HEK293T (cell line): ENCODE data around the gene ZNF277.
A peak's percentile ranks its signal among the peaks of the same experiment; 100 is the strongest.

ENCODE experiments used
- CTCF ChIA-PET: fragments of 350-600 bp; formaldehyde crosslinking; extraction: SDS; loops from one replicate; lab custom pipeline; 2021; ENCODE audit warnings: antibody characterized with exemption, inconsistent platforms; lab: Yijun Ruan, JAX
- POLR2A ChIA-PET: fragments of 350-600 bp; formaldehyde crosslinking; extraction: SDS; loops from one replicate; lab custom pipeline; 2020; ENCODE audit warnings: antibody characterized with exemption, inconsistent platforms; lab: Yijun Ruan, JAX
- DNase-seq: peaks from one replicate; pipeline ENCODE4 v3.0.0; 2012; ENCODE audit warnings: mixed read lengths; ENCODE audit errors: extremely low spot score
- ARNT ChIP-seq: fragments of 450-650 bp; IDR thresholded peaks from 2 replicates; pipeline ENCODE4 v1.6.1; 2017; ENCODE audit warnings: mild to moderate bottlenecking
- BHLHE40 ChIP-seq: fragments of 450-650 bp; IDR thresholded peaks from 2 replicates; pipeline ENCODE4 v1.6.1; 2016; ENCODE audit warnings: mild to moderate bottlenecking, moderate library complexity, borderline replicate concordance
- CTBP1 ChIP-seq: fragments of 450-650 bp; IDR thresholded peaks from 2 replicates; pipeline ENCODE4 v1.6.1; 2016; ENCODE audit warnings: borderline replicate concordance
- ELF4 ChIP-seq: fragments of 450-650 bp; IDR thresholded peaks from 2 replicates; pipeline ENCODE4 v1.6.1; 2017; ENCODE audit warnings: antibody characterized with exemption
- FOXA1 ChIP-seq: fragments of 450-650 bp; IDR thresholded peaks from 2 replicates; pipeline ENCODE4 v1.6.1; 2016; ENCODE audit warnings: mild to moderate bottlenecking
- FOXK2 ChIP-seq: fragments of 450-650 bp; IDR thresholded peaks from 2 replicates; pipeline ENCODE4 v1.6.1; 2016; ENCODE audit warnings: mild to moderate bottlenecking
- FOXM1 ChIP-seq: fragments of 450-650 bp; IDR thresholded peaks from 2 replicates; pipeline ENCODE4 v1.6.1; 2017; ENCODE audit warnings: mild to moderate bottlenecking, borderline replicate concordance
- HDGF ChIP-seq: fragments of 450-650 bp; IDR thresholded peaks from 2 replicates; pipeline ENCODE4 v1.6.1; 2017; ENCODE audit warnings: antibody characterized with exemption, borderline replicate concordance
- L3MBTL2 ChIP-seq: fragments of 450-650 bp; conservative IDR thresholded peaks from 2 replicates; pipeline ENCODE4 v1.6.1; 2016; ENCODE audit warnings: mild to moderate bottlenecking
- LEF1 ChIP-seq: fragments of 450-650 bp; IDR thresholded peaks from 2 replicates; pipeline ENCODE4 v1.6.1; 2017; ENCODE audit warnings: mild to moderate bottlenecking, borderline replicate concordance
- NFRKB ChIP-seq: fragments of 450-650 bp; IDR thresholded peaks from 2 replicates; pipeline ENCODE4 v1.6.1; 2016; ENCODE audit warnings: mild to moderate bottlenecking, moderate library complexity
- SP1 ChIP-seq: fragments of 450-650 bp; IDR thresholded peaks from 2 replicates; pipeline ENCODE4 v1.6.1; 2017
- SUZ12 ChIP-seq: fragments of 450-650 bp; IDR thresholded peaks from 2 replicates; pipeline ENCODE4 v1.6.1; 2016; ENCODE audit warnings: mild to moderate bottlenecking
- TARDBP ChIP-seq: fragments of 450-650 bp; IDR thresholded peaks from 2 replicates; pipeline ENCODE4 v1.6.1; 2016
- ZNF384 ChIP-seq: fragments of 450-650 bp; IDR thresholded peaks from 2 replicates; pipeline ENCODE4 v1.6.1; 2016
- TF ChIP-seq, protein P1 (sequence below): fragments of 450-650 bp; IDR thresholded peaks from 2 replicates; pipeline ENCODE4 v1.6.1; 2016

The ZNF277 gene, protein sequence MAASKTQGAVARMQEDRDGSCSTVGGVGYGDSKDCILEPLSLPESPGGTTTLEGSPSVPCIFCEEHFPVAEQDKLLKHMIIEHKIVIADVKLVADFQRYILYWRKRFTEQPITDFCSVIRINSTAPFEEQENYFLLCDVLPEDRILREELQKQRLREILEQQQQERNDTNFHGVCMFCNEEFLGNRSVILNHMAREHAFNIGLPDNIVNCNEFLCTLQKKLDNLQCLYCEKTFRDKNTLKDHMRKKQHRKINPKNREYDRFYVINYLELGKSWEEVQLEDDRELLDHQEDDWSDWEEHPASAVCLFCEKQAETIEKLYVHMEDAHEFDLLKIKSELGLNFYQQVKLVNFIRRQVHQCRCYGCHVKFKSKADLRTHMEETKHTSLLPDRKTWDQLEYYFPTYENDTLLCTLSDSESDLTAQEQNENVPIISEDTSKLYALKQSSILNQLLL

DNA sequence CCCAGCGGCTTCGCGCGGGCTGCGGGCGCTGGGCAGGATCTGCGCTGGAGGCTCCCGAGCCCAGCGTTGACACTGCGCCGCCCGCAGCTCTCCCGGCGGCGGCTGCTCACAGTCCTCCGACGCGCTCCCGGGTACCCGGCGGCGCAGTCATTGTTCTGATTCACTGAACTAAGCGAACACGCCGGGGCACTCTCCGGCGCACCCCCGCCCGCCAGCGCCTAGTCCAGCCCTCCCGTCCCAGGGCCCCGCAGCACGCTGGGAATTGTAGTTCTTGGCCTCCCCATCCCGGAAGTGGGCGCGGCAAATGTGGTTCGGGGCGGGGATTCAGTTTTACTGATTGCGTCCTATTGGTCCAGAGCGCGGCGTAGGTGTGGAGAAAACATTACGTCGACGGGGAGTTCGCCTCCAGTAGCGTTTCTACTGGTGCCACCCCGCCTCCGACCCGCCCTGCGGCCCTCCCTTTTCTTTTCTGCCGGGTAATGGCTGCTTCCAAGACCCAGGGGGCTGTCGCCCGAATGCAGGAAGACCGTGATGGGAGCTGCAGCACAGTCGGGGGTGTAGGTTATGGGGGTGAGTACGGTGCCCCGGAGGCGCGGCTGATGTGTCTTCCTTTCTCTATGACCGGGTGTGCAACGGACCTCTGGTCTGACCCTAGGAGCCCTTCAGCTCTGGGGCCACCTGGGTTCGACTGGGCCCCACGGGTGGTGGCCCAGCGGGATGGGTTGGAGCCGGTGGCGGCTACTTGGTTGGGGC lies at the start of gene ZNF277, which contains the start of gene DOCK4:
Gene ZNF277, plus strand, starts transcription at position 458 of the 753 bp plus-strand sequence. Its CDS starts 22 bp downstream, at position 480.
Gene DOCK4, minus strand, starts transcription at position 162 of the 753 bp plus-strand sequence. CDS start 261 bp downstream, outside the sequence.
- ChIA-PET POLR2A (interaction anchor here (0.8 to 1.6 kb wide), 8 partner anchors 15 to 244 kb away, joined by 3 to 8 read pairs (median 4); partner anchors contain the start of gene IFRD1), CTCF (interaction anchor here (1.2 kb wide), 1 partner anchor 27 kb away, joined by 3 read pairs; no protein-coding TSS in a partner anchor)
- peak; percentile 93 for DNase-seq
- 0 out of 2 replicates have a peak, but pooled peaks have one; percentile 12 for TF ChIP-seq HDGF
- no peak for TF ChIP-seq FOXK2
- peak; percentile 96 for TF ChIP-seq ELF4
- no peak for TF ChIP-seq ZNF384

DNA sequence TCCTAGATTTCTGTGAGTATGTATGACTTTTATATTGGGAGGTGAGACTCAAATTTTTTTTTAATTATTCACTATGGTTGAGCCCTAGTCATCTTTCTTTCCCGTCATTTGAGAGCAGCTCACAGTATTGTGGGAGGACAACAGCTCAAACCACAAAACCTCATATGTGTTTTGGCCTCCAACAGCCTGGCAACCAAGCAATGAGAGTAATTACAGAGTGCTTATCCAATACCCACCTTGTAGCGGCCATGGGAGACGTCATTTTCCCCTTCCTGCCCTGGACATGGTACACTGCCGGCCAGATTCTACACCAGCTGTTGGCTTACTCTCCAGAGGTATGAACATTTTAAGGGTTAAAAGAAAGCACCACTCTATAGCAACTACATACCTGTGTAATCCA lies 49.4 kb upstream of the ZNF277 start:
- no peak for TF ChIP-seq L3MBTL2
- TF ChIP-seq, protein P1, sequence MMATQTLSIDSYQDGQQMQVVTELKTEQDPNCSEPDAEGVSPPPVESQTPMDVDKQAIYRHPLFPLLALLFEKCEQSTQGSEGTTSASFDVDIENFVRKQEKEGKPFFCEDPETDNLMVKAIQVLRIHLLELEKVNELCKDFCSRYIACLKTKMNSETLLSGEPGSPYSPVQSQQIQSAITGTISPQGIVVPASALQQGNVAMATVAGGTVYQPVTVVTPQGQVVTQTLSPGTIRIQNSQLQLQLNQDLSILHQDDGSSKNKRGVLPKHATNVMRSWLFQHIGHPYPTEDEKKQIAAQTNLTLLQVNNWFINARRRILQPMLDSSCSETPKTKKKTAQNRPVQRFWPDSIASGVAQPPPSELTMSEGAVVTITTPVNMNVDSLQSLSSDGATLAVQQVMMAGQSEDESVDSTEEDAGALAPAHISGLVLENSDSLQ, result no peak
- TF ChIP-seq ELF4, result no peak
- TF ChIP-seq LEF1, result no peak
- TF ChIP-seq ARNT, result no peak
- no peak for TF ChIP-seq BHLHE40
- TF ChIP-seq FOXK2, result no peak
- TF ChIP-seq FOXM1, result no peak
- TF ChIP-seq NFRKB, result no peak
- no peak for TF ChIP-seq FOXA1
- TF ChIP-seq CTBP1, result no peak
- TF ChIP-seq SP1, result no peak
- no peak for TF ChIP-seq TARDBP
- TF ChIP-seq SUZ12, result no peak
- no peak for TF ChIP-seq HDGF
- ChIA-PET CTCF (no interaction called here), POLR2A (interaction anchor here (1.5 kb wide), 1 partner anchor 293 kb away, joined by 3 read pairs; the partner anchor contains the start of gene IFRD1)
- no peak for DNase-seq

DNA sequence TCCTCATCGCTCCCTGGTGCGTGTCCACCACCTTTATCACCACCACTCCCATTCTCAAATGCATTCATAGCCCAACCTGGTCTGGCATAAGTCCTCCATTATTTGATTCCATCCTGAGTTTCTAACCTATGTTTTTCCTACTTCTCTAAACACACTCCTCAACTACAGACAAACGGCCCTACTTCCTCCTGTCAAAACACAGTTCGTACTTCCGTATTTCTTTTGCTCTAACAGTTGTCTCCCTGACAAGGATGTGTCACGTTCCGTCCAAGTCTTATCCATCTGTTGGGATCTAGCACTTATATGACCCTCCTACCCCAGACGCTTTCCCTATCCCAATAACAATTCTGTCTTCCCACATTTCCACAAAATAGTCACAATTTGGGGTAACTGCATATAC lies 47.1 kb upstream of the ZNF277 start:
- TF ChIP-seq, protein P1, result no peak
- TF ChIP-seq BHLHE40 (no peak), FOXK2 (no peak), L3MBTL2 (no peak), CTBP1 (no peak), LEF1 (no peak), ARNT (no peak)
- ChIA-PET CTCF (interaction anchor here (0.6 kb wide), 1 partner anchor 270 kb away, joined by 3 read pairs; no protein-coding TSS in a partner anchor), POLR2A (no interaction called here)
- no peak for DNase-seq

DNA sequence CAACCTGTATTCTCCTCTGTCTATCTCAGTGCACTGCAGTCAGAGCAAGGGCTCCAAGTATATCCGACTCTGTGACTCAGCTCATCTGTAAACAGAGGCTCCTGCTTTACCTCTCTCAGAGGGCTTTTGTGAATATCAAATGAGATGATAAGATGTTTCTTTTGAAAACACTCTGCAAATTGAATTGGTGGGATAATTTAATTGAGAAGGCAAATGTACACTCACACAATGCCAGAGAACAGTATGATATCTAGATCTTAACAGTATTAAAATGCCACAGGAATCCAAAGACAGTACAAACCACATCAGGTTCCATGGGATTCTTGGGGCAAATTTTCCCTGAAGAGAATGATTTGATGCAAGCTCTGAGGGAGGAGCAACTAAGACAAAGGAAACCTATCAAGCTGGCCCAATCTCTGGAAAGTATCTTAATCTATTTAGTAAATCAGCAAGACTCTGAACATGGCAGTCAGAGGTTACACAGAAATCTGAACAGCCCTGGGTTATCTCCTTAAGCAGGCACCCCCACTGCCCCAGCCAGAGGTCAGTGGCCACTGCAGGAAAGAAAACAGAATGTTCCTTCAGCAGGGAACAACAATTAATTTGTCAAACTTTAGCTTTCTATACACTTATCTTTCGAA lies 46.2 kb upstream of the ZNF277 start:
- POLR2A ChIA-PET, result no interaction called here
- CTCF ChIA-PET, result interaction anchor here (0.6 kb wide), 1 partner anchor 270 kb away, joined by 3 read pairs; no protein-coding TSS in a partner anchor
- DNase-seq, result no peak
- TF ChIP-seq ARNT, result no peak

DNA sequence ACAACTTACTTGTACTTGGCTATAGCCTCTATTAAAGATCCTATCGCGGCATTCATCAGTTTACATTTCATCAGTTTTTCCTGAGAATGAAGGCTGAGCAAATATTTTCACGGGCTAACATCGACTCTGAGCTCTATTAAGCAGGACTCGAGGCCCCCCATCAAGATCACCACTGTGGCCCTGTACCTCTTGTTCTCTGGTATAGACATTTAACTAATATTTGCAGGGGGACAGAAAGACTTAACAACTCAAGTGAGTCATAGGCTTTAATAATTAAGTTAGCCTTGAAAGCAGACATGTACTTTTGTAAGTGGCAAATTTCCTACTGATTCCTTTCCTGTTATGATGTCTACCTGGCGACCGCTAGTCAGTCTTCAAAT lies 45.7 kb upstream of the ZNF277 start:
- CTCF ChIA-PET, result no interaction called here
- TF ChIP-seq CTBP1 (no peak), L3MBTL2 (no peak), NFRKB (no peak), SUZ12 (no peak), SP1 (no peak), TARDBP (no peak)
- TF ChIP-seq, protein P1, result no peak
- POLR2A ChIA-PET, result no interaction called here
- DNase-seq, result no peak
